H1 (cell line): ENCODE data around the gene MAML3. TPM values are rescaled to one million over a fixed set of nuclear protein-coding genes. Genes with fewer than 3 reads are reported as not detected.

Experiments used
- CTCF ChIA-PET: fragments of 300-600 bp; sonication (Branson Sonifier 250); formaldehyde crosslinking; loops from one replicate; lab custom pipeline; 2021; ENCODE audit not compliant: partially characterized antibody; lab: Charles Lee
- POLR2A ChIA-PET: fragments of 300-600 bp; sonication (Branson Sonifier 250); formaldehyde crosslinking; loops from one replicate; lab custom pipeline; 2021; ENCODE audit warnings: inconsistent platforms; ENCODE audit not compliant: partially characterized antibody; lab: Charles Lee
- DNase-seq, 2 experiments: peaks; one replicate each; pipeline versions ENCODE4 v3.0.0 to v3.0.0-alpha.2; 2010 to 2022; ENCODE audit warnings: low spot score in 2 of 2, low read depth in 1 of 2, mixed read lengths in 1 of 2
- FAIRE-seq: peaks from 2 replicates; lab custom pipeline; 2011; peaks lifted over from hg19 to GRCh38; lab: Jason Lieb, UNC
- H2AFZ ChIP-seq: 2 replicates; pipeline ENCODE4 v1.8.1; 2012; ENCODE audit warnings: low read length, inconsistent platforms
- H2AK5ac ChIP-seq: 2 replicates; pipeline ENCODE4 v1.6.1; 2013; ENCODE audit warnings: low read depth, low read length
- H2BK120ac ChIP-seq: replicated peaks from 2 replicates; pipeline ENCODE3; 2013; ENCODE audit warnings: low read depth, low read length, inconsistent platforms
- H2BK12ac ChIP-seq: 2 replicates; pipeline ENCODE4 v1.6.1; 2013; ENCODE audit warnings: low read depth, low read length
- H2BK15ac ChIP-seq: 2 replicates; pipeline ENCODE4 v1.6.1; 2013; ENCODE audit warnings: low read length
- H2BK20ac ChIP-seq: 2 replicates; pipeline ENCODE4 v1.6.1; 2013; ENCODE audit warnings: low read length
- H2BK5ac ChIP-seq: 2 replicates; pipeline ENCODE4 v1.6.1; 2013; ENCODE audit warnings: low read depth, low read length
- H3K14ac ChIP-seq: 2 replicates; pipeline ENCODE4 v1.6.1; 2013; ENCODE audit warnings: inconsistent platforms; ENCODE audit not compliant: insufficient read length
- H3K18ac ChIP-seq: 2 replicates; pipeline ENCODE4 v1.6.1; 2013; ENCODE audit warnings: low read length; ENCODE audit errors: extremely low read depth
- H3K23ac ChIP-seq: 2 replicates; pipeline ENCODE4 v1.6.1; 2013; ENCODE audit warnings: inconsistent platforms; ENCODE audit not compliant: insufficient read length
- H3K23me2 ChIP-seq: 2 replicates; pipeline ENCODE4 v1.6.1; 2013; ENCODE audit warnings: low read depth, low read length
- H3K27ac ChIP-seq: 2 replicates; pipeline ENCODE4 v1.6.1; 2011; ENCODE audit warnings: low read depth, low read length, inconsistent platforms
- H3K27me3 ChIP-seq, 4 experiments: replicated peaks in 1 of 4; 1 replicate in 1 of 4; 2 replicates in 3 of 4; pipeline versions ENCODE4 v1.6.1 to v1.8.1; 2011 to 2013; ENCODE audit warnings: low read length in 3 of 4, mild to moderate bottlenecking in 3 of 4, inconsistent platforms in 2 of 4, mixed read lengths in 2 of 4, moderate library complexity in 1 of 4; ENCODE audit not compliant: control insufficient read depth in 3 of 4, insufficient read depth in 3 of 4; ENCODE audit errors: extremely low read depth in 1 of 4
- H3K36me3 ChIP-seq, 4 experiments: 2 replicates each; pipeline versions ENCODE4 v1.6.1 to v1.8.1; 2011 to 2013; ENCODE audit warnings: mild to moderate bottlenecking in 4 of 4, low read length in 3 of 4, moderate library complexity in 2 of 4, control low read depth in 1 of 4, inconsistent platforms in 1 of 4; ENCODE audit not compliant: insufficient read depth in 4 of 4, control insufficient read depth in 2 of 4
- H3K4ac ChIP-seq: replicated peaks from 2 replicates; pipeline ENCODE3; 2013; ENCODE audit warnings: low read length, low read depth, mixed read lengths, inconsistent platforms; ENCODE audit not compliant: insufficient read length
- H3K4me1 ChIP-seq, 4 experiments: replicated peaks in 1 of 4; 1 replicate in 1 of 4; 2 replicates in 3 of 4; pipeline versions ENCODE4 v1.6.1 to v1.8.1; 2011 to 2013; ENCODE audit warnings: low read length in 3 of 4, inconsistent platforms in 2 of 4, mixed read lengths in 1 of 4; ENCODE audit not compliant: insufficient read depth in 4 of 4, control insufficient read depth in 3 of 4
- H3K4me2 ChIP-seq, 2 experiments: 2 replicates each; pipeline versions ENCODE4 v1.6.1 to v1.8.1; 2011 to 2013; ENCODE audit warnings: low read depth in 2 of 2, low read length in 2 of 2, control low read depth in 1 of 2, inconsistent platforms in 1 of 2, mild to moderate bottlenecking in 1 of 2; ENCODE audit not compliant: insufficient read depth in 1 of 2
- H3K4me3 ChIP-seq, 4 experiments: fragments of 200-600, 300-600 bp in 1 of 4; sonication (generic), shearing (Covaris generic), sonication (Bioruptor Twin) in 1 of 4; 2 replicates each; pipeline versions ENCODE4 v1.5.1 to v1.8.1; 2011 to 2016; ENCODE audit warnings: low read length in 4 of 4, low read depth in 3 of 4, control low read depth in 2 of 4, inconsistent platforms in 2 of 4, mild to moderate bottlenecking in 2 of 4, mixed read lengths in 1 of 4, moderate library complexity in 1 of 4; ENCODE audit not compliant: insufficient read depth in 2 of 4; ENCODE audit errors: extremely low read depth in 1 of 4
- H3K56ac ChIP-seq: replicated peaks from 2 replicates; pipeline ENCODE3; 2013; ENCODE audit warnings: low read depth, mild to moderate bottlenecking, mixed read lengths, low read length, inconsistent platforms; ENCODE audit not compliant: insufficient read length
- H3K79me1 ChIP-seq: 2 replicates; pipeline ENCODE4 v1.6.1; 2013; ENCODE audit warnings: low read depth, low read length, control low read depth
- H3K79me2 ChIP-seq, 2 experiments: 2 replicates each; pipeline versions ENCODE4 v1.6.1 to v1.8.1; 2012 to 2013; ENCODE audit warnings: low read length in 2 of 2, mild to moderate bottlenecking in 2 of 2, inconsistent platforms in 1 of 2; ENCODE audit not compliant: insufficient read depth in 2 of 2, control insufficient read depth in 1 of 2
- H3K9ac ChIP-seq, 4 experiments: replicated peaks in 1 of 4; 1 replicate in 1 of 4; 2 replicates in 3 of 4; pipeline versions ENCODE4 v1.6.1 to v1.8.1; 2011 to 2013; ENCODE audit warnings: low read depth in 3 of 4, low read length in 3 of 4, control low read depth in 2 of 4, mild to moderate bottlenecking in 2 of 4, moderate library complexity in 2 of 4, inconsistent platforms in 1 of 4; ENCODE audit errors: extremely low read depth in 1 of 4
- H3K9me3 ChIP-seq, 2 experiments: 2 replicates each; pipeline versions ENCODE4 v1.6.1 to v1.8.1; 2012 to 2013; ENCODE audit warnings: mild to moderate bottlenecking in 2 of 2, moderate library complexity in 2 of 2, control low read depth in 1 of 2, inconsistent platforms in 1 of 2, low read depth in 1 of 2, low read length in 1 of 2, mixed read lengths in 1 of 2; ENCODE audit not compliant: insufficient read depth in 2 of 2
- H4K20me1 ChIP-seq, 2 experiments: replicated peaks in 1 of 2; 2 replicates each; pipeline versions ENCODE3 to v1.8.1; 2011 to 2013; ENCODE audit warnings: inconsistent platforms in 2 of 2, low read length in 2 of 2, mild to moderate bottlenecking in 1 of 2; ENCODE audit not compliant: insufficient read depth in 2 of 2, control insufficient read depth in 1 of 2
- H4K5ac ChIP-seq: 2 replicates; pipeline ENCODE4 v1.6.1; 2013; ENCODE audit warnings: low read length, low read depth, mixed read lengths, inconsistent platforms; ENCODE audit not compliant: insufficient read length
- H4K8ac ChIP-seq: 2 replicates; pipeline ENCODE4 v1.8.0; 2013; ENCODE audit warnings: mild to moderate bottlenecking, moderate library complexity, low read length, inconsistent platforms; ENCODE audit not compliant: insufficient read depth; ENCODE audit errors: extremely low read depth
- H4K91ac ChIP-seq: replicated peaks from 2 replicates; pipeline ENCODE3; 2013; ENCODE audit warnings: low read length, mixed read lengths, inconsistent platforms; ENCODE audit not compliant: insufficient read length
- CBX8 ChIP-seq: fragments of 300-800, 300-1000 bp; sonication (generic); IDR thresholded peaks from 2 replicates; pipeline ENCODE4 v1.7.1; 2016; ENCODE audit warnings: low read depth, low read length, borderline replicate concordance
- CEBPB ChIP-seq: IDR thresholded peaks from 2 replicates; pipeline ENCODE4 v1.6.1; 2012; ENCODE audit warnings: low read depth, low read length
- CREB1 ChIP-seq: IDR thresholded peaks from 2 replicates; pipeline ENCODE4 v1.6.1; 2012; ENCODE audit warnings: inconsistent platforms
- CTBP2 ChIP-seq: IDR thresholded peaks from 2 replicates; pipeline ENCODE4 v1.7.0; 2011; ENCODE audit warnings: borderline replicate concordance, mild to moderate bottlenecking, moderate library complexity, mixed read lengths, low read length; ENCODE audit not compliant: insufficient read depth, insufficient read length
- EGR1 ChIP-seq: IDR thresholded peaks from 2 replicates; pipeline ENCODE4 v1.6.1; 2011; ENCODE audit warnings: low read depth, low read length, borderline replicate concordance
- PHF8 ChIP-seq: fragments of 200-600 bp; sonication (generic); conservative IDR thresholded peaks from 2 replicates; pipeline ENCODE4 v1.7.1; 2012; ENCODE audit warnings: low read depth, mild to moderate bottlenecking, inconsistent platforms, low read length, moderate library complexity
- RAD21 ChIP-seq, 2 experiments: IDR thresholded peaks in 1 of 2; conservative IDR thresholded peaks in 1 of 2; 2 replicates each; pipeline ENCODE4 v1.6.1; 2011; ENCODE audit warnings: low read depth in 2 of 2, low read length in 2 of 2, improper control_type of control experiment in 1 of 2, inconsistent platforms in 1 of 2, mild to moderate bottlenecking in 1 of 2, moderate library complexity in 1 of 2
- SIN3A ChIP-seq, 2 experiments: IDR thresholded peaks in 1 of 2; conservative IDR thresholded peaks in 1 of 2; 2 replicates each; pipeline ENCODE4 v1.6.1; 2011 to 2012; ENCODE audit warnings: low read length in 2 of 2, improper control_type of control experiment in 1 of 2, low read depth in 1 of 2, mild to moderate bottlenecking in 1 of 2
- SIX5 ChIP-seq: IDR thresholded peaks from 2 replicates; pipeline ENCODE4 v1.6.1; 2011; ENCODE audit warnings: mild to moderate bottlenecking, low read depth, low read length
- SP1 ChIP-seq: IDR thresholded peaks from 2 replicates; pipeline ENCODE4 v1.6.1; 2011; ENCODE audit warnings: low read depth, low read length
- YY1 ChIP-seq: IDR thresholded peaks from 2 replicates; pipeline ENCODE4 v1.6.1; 2011; ENCODE audit warnings: low read depth, mild to moderate bottlenecking, low read length
- WGBS, 2 experiments: shearing (Covaris generic) in 1 of 2; methylation state at CpG; one replicate each; pipeline versions ENCODE4 v1.1.6 to v1.1.7; 2013 to 2015; ENCODE audit warnings: low lambda C conversion rate in 2 of 2, mixed read lengths in 2 of 2, inconsistent platforms in 1 of 2, low coverage in 1 of 2, missing lambda C conversion rate in 1 of 2; ENCODE audit not compliant: insufficient replicate concordance in 2 of 2, insufficient coverage in 1 of 2, insufficient read length in 1 of 2; ENCODE audit errors: extremely low coverage in 1 of 2, missing lambda C conversion rate in 1 of 2; 5-methylcytosine and 5-hydroxymethylcytosine counted together
- polyA plus RNA-seq, 7 experiments: library from polyadenylated mRNA; depleted of rRNA in 3 of 7; stranded (reverse) in 5 of 7; unstranded in 2 of 7; fragments of >200 nt in 5 of 7; fragments of 200-250 nt in 2 of 7; gene quantifications; 1 replicate in 5 of 7; 2 replicates in 1 of 7; 4 replicates in 1 of 7; pipeline versions ENCODE4 v1.2.1 to v1.2.3, GENCODE V29; 2011 to 2013; ENCODE audit warnings: missing spikeins in 2 of 7, mixed read lengths in 2 of 7
- total RNA-seq: library from RNA; stranded (reverse); fragmentation: NEBNext Ultra II Directional; extraction: Animal tissue kit (Norgen Biotek cat#: 25700); gene quantifications from 2 replicates; pipeline ENCODE4 v1.2.1, GENCODE V29; 2021

The MAML3 gene
- total and polyA plus RNA-seq, 2 of the 8 experiments (the other 6 are each of a cell fraction or from before 2014, with no cell fraction given), result 2.1 to 5.7 TPM

DNA sequence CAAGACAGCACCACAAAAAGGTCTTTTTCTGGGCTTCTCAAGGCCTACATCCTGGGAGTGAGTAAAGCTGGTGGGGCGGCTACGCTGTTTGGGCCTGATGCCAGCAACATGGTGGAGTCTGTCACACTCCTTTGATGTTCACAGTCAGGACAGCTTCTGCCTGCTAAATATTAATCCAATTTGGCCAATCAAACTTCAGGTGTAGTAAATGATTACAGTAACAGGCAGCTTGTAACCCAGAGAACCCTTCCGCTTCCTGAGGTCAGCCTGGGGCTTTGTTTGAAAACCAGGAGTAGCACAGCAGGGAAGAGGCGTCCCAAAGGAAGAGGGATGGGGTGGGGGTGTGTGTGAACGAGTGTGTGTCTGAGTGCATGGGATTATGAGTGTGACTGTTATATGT is 220.4 kb downstream of the MAML3 start:
- no peaks in the 10 kb centered on the region for H3K79me1 ChIP-seq
- DNase-seq (no peak), FAIRE-seq (no peak)
- no peak overlapping the region for H3K56ac ChIP-seq
- H3K36me3 ChIP-seq, result no peaks in the 10 kb centered on the region
- H3K27ac ChIP-seq, result no peak overlapping the region
- H3K9ac ChIP-seq, result no peak overlapping the region
- H4K91ac ChIP-seq, result no peak overlapping the region
- peaks cover 0 to 1% (median 0%) of the 10 kb centered on the region in 4 experiments; a peak in 1 of 7 replicates for H3K27me3 ChIP-seq
- no peak overlapping the region for H4K5ac ChIP-seq
- H2BK120ac ChIP-seq, result no peak overlapping the region
- no peak overlapping the region for H4K8ac ChIP-seq
- no peak overlapping the region for H2BK15ac ChIP-seq
- WGBS, 2 experiments, result 85% methylated on average over 5 of the region's 5 CpGs; no CpG with 5 or more reads in 1 of the 2 experiments
- H2BK20ac ChIP-seq, result no peak overlapping the region
- no peak overlapping the region for H2BK12ac ChIP-seq
- no peak overlapping the region for H3K23ac ChIP-seq
- H3K4ac ChIP-seq, result no peak overlapping the region
- H3K4me1 ChIP-seq, result peaks cover 0 to 10% (median 4%) of the 10 kb centered on the region in 4 experiments; a peak in 2 of 7 replicates
- H3K79me2 ChIP-seq, result no peaks in the 10 kb centered on the region; a peak in 1 of 4 replicates
- no peaks in the 10 kb centered on the region for H3K9me3 ChIP-seq
- H3K4me3 ChIP-seq, result no peak overlapping the region; a peak in 1 of 8 replicates
- H3K14ac ChIP-seq, result no peak overlapping the region
- no peak overlapping the region for H2BK5ac ChIP-seq
- H3K23me2 ChIP-seq, result peaks cover 6% of the 10 kb centered on the region
- no peak overlapping the region for H2AK5ac ChIP-seq
- CTCF ChIA-PET, result no interaction called here
- peaks cover 0 to 3% of the 10 kb centered on the region in 2 experiments for H4K20me1 ChIP-seq
- H2AFZ ChIP-seq, result no peak overlapping the region
- no peak overlapping the region for H3K18ac ChIP-seq
- no peak overlapping the region for H3K4me2 ChIP-seq
- POLR2A ChIA-PET, result interaction anchor here (0.6 kb wide), 1 partner anchor 13 kb away, joined by 4 read pairs; no protein-coding TSS in a partner anchor
- TF ChIP-seq CBX8, result no peak
- TF ChIP-seq CEBPB, result no peak
- TF ChIP-seq PHF8, result no peak
- TF ChIP-seq SP1, result no peak
- no peak for TF ChIP-seq RAD21 (IDR thresholded peaks at IDR 0.05 in 1 of 2, conservative IDR thresholded peaks at IDR 0.05 in 1 of 2; ENCODE audit: low read depth in 2 of 2, low read length in 2 of 2)
- TF ChIP-seq EGR1, result no peak
- TF ChIP-seq CREB1, result no peak
- no peak for TF ChIP-seq CTBP2
- TF ChIP-seq YY1, result no peak
- no peak for TF ChIP-seq SIN3A (conservative IDR thresholded peaks at IDR 0.05 in 1 of 2, IDR thresholded peaks at IDR 0.05 in 1 of 2; ENCODE audit: low read depth in 1 of 2, low read length in 2 of 2)
- TF ChIP-seq SIX5, result no peak
